A673 (cell line): ENCODE results near the gene NUCB1. TPM values are rescaled to one million over a fixed set of nuclear protein-coding genes. Genes with fewer than 3 reads are reported as not detected.

Experiments
- BruUV-seq: library from RNA; stranded (reverse); fragments of 400-500 nt; replicated peaks from 2 replicates; lab custom pipeline; 2021; lab: Mats Ljungman, UMichigan
- CTCF ChIA-PET: fragments of 300-600 bp; sonication (Branson Sonifier 250); formaldehyde crosslinking; loops from one replicate; lab custom pipeline; 2022; ENCODE audit warnings: antibody characterized with exemption; lab: Charles Lee
- POLR2A ChIA-PET: fragments of 300-600 bp; sonication (Branson Sonifier 250); formaldehyde crosslinking; loops from one replicate; lab custom pipeline; 2022; ENCODE audit warnings: antibody characterized with exemption; ENCODE audit not compliant: low non-redundant PET; lab: Charles Lee
- DNase-seq: peaks from one replicate; pipeline ENCODE4 v3.0.0-alpha.2; 2015; ENCODE audit warnings: low spot score
- H3K27ac ChIP-seq: fragments of 200-600 bp; sonication (generic); 2 replicates; pipeline ENCODE4 v1.5.1; 2016; ENCODE audit warnings: mixed run types, low read depth, mild to moderate bottlenecking, mixed read lengths, antibody characterized with exemption, low read length; ENCODE audit not compliant: poor library complexity, severe bottlenecking
- H3K27me3 ChIP-seq: fragments of 200-600 bp; sonication (generic); replicated peaks from 2 replicates; pipeline ENCODE4 v1.6.1; 2017; ENCODE audit warnings: mixed run types, low read depth, mild to moderate bottlenecking, mixed read lengths, antibody characterized with exemption, low read length; ENCODE audit not compliant: insufficient read depth, poor library complexity
- H3K36me3 ChIP-seq: fragments of 200-600 bp; sonication (generic); 2 replicates; pipeline ENCODE4 v1.6.1; 2016; ENCODE audit warnings: mixed run types, mild to moderate bottlenecking, mixed read lengths, antibody characterized with exemption, low read length; ENCODE audit not compliant: insufficient read depth, poor library complexity, severe bottlenecking
- H3K4me1 ChIP-seq: fragments of 200-600 bp; sonication (generic); 2 replicates; pipeline ENCODE4 v1.6.1; 2017; ENCODE audit warnings: mixed run types, mild to moderate bottlenecking, mixed read lengths, antibody characterized with exemption, low read length; ENCODE audit not compliant: insufficient read depth, poor library complexity, severe bottlenecking
- H3K4me3 ChIP-seq: fragments of 200-600 bp; sonication (generic); 2 replicates; pipeline ENCODE4 v1.5.1; 2016; ENCODE audit warnings: low read depth, mixed run types, mild to moderate bottlenecking, mixed read lengths, low read length; ENCODE audit not compliant: poor library complexity, severe bottlenecking
- H3K9me3 ChIP-seq: fragments of 200-600 bp; sonication (generic); 2 replicates; pipeline ENCODE4 v1.6.1; 2016; ENCODE audit warnings: mixed run types, low read depth, mild to moderate bottlenecking, mixed read lengths, antibody characterized with exemption, low read length; ENCODE audit not compliant: poor library complexity, severe bottlenecking
- CTCF ChIP-seq: fragments of 300-800, 200-600 bp; sonication (generic); conservative IDR thresholded peaks from 2 replicates; pipeline ENCODE4 v1.5.1; 2017; ENCODE audit warnings: low read depth, mild to moderate bottlenecking, antibody characterized with exemption, low read length, moderate library complexity, mixed read lengths
- EZH2 ChIP-seq: fragments of 200-600 bp; sonication (generic); IDR thresholded peaks from 2 replicates; pipeline ENCODE4 v1.6.1; 2017; ENCODE audit warnings: borderline replicate concordance, low read depth, mild to moderate bottlenecking, mixed read lengths, antibody characterized with exemption, low read length; ENCODE audit not compliant: poor library complexity, severe bottlenecking
- intact Hi-C: fragments of 100-400 bp; cut with micrococcal nuclease; formaldehyde crosslinking; loops from one replicate; pipeline ENCODE4 v1.10.0; 2022; ENCODE audit not compliant: unreplicated experiment
- total RNA-seq: library from RNA; stranded (reverse); gene quantifications from 2 replicates; pipeline ENCODE4 v1.2.3, GENCODE V29; 2021

The NUCB1 gene
- total RNA-seq, 1 experiment from 2014 or later = 86.7 TPM

GRCh38 chr19:48935864-48936263 is 35.8 kb downstream of the NUCB1 start:
- POLR2A ChIA-PET = no interaction called here
- TF ChIP-seq CTCF (no peak), EZH2 (no peak)

GRCh38 chr19:48938256-48938655 is 38.1 kb downstream of the NUCB1 start:
- no TSS peak for BruUV-seq
- H3K4me3 ChIP-seq = no peak overlapping the region
- POLR2A ChIA-PET = no interaction called here
- no peaks in the 10 kb centered on the region for H3K27me3 ChIP-seq
- peaks cover 4% of the 10 kb centered on the region for H3K9me3 ChIP-seq
- TF ChIP-seq CTCF (no peak), EZH2 (no peak)
- H3K36me3 ChIP-seq = no peaks in the 10 kb centered on the region
- intact Hi-C loops = no loop called here
- CTCF ChIA-PET = no interaction called here
- H3K4me1 ChIP-seq = no peaks in the 10 kb centered on the region
- DNase-seq = no peak
- H3K27ac ChIP-seq = no peak overlapping the region

More at GRCh38 chr19:48935864-48936263, 35.8 kb downstream of the NUCB1 start:
- no peaks in the 10 kb centered on the region for H3K4me1 ChIP-seq
- intact Hi-C loops = no loop called here
- peaks cover under 1% of the 10 kb centered on the region for H3K9me3 ChIP-seq
- BruUV-seq = no TSS peak
- no peaks in the 10 kb centered on the region for H3K36me3 ChIP-seq
- DNase-seq = no peak
- CTCF ChIA-PET = no interaction called here
- H3K27ac ChIP-seq = no peak overlapping the region
- no peak overlapping the region for H3K4me3 ChIP-seq
- H3K27me3 ChIP-seq = no peaks in the 10 kb centered on the region

- no TSS peak for BruUV-seq
- TF ChIP-seq CTCF (no peak), EZH2 (no peak)
- ChIA-PET POLR2A (no interaction called here), CTCF (no interaction called here)
- no peak overlapping the region for H3K27ac ChIP-seq
- intact Hi-C loops = no loop called here
- peaks cover 4% of the 10 kb centered on the region for H3K9me3 ChIP-seq
- H3K27me3 ChIP-seq = no peaks in the 10 kb centered on the region
- H3K36me3 ChIP-seq = no peaks in the 10 kb centered on the region
- H3K4me3 ChIP-seq = no peak overlapping the region
- DNase-seq = no peak
- no peaks in the 10 kb centered on the region for H3K4me1 ChIP-seq
Measured at GRCh38 chr19:48940902-48941301, 40.8 kb downstream of the NUCB1 start.
